Measurements from ENCODE around the gene TMEM30A. TPM values are rescaled to one million over a fixed set of nuclear protein-coding genes. Genes with fewer than 3 reads are reported as not detected.

TMEM30A gene
- 206 TPM for total RNA-seq

DNA sequence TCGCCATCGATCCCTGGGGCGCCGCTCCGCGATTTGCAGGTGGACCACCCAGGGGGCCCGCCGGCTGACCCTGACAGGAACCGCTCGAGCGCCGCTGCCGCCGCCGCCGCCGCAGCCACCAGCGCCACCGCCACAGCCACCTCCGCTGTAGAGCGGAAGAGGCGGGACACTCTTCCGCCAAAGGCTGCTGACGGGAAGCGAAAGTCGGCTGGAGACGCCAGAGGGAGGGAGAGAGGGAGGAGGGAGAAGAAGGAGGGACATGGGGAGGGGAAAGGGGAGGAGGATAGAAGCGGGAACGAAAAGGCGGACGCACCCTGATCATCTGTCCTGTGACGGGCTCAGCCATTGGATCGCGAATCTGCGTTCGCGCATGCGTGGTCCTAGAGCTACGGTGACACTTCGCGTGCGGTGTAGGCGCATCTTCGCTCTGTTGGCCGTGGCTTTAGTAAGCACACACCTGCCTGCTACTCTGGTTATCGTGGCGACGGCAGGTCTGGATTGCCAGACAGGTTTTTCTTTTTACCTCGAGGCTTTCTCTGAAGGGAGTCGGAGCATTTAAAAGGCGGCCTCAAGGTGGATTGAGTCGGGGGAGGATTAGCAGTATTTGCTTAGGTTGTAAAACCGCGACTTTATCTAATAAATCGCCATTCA lies at the start of gene TMEM30A:
Gene TMEM30A (minus strand): TSS at position 161 of the 651 bp plus-strand sequence. CDS start 154 bp downstream, at position 7.

DNA sequence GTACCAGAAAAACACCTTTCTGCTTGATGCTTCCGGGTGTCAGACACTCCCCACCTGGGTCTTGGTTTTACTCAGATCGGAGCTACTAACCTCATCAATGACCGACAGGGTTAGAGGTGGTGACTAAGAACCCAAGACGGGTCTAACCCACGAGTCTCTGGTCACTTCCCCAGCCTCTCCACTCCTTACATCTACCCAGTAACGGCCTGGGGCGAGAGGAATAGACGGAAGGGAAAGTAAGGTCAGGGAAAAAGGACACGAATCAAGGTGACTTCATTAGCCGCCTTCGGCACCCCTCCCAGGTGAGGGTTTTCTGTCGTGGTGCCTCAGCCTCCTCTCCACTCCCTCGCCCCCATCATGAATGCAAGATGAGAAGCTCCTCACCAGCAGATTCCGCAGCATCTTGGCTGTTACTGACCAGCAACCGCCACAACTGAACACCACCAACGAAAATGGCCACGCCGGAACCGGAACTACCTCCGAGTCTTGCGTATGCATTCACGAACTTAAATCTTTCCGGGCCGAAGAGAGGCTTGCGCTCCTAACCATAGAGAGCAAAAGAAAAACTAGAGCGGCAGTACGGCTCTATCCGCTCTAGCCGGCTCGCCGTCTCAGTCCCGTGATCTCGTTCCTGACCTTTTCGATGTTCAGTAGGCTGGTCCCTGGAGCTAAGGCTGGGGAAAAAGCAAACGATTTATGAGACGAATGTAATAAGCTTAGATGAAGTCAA lies 41.1 kb downstream of the TMEM30A start, which contains the start of gene COX7A2:
Gene COX7A2 (minus strand): TSS at position 469 of the 730 bp plus-strand sequence. CDS start 67 bp downstream, at position 402.

DNA sequence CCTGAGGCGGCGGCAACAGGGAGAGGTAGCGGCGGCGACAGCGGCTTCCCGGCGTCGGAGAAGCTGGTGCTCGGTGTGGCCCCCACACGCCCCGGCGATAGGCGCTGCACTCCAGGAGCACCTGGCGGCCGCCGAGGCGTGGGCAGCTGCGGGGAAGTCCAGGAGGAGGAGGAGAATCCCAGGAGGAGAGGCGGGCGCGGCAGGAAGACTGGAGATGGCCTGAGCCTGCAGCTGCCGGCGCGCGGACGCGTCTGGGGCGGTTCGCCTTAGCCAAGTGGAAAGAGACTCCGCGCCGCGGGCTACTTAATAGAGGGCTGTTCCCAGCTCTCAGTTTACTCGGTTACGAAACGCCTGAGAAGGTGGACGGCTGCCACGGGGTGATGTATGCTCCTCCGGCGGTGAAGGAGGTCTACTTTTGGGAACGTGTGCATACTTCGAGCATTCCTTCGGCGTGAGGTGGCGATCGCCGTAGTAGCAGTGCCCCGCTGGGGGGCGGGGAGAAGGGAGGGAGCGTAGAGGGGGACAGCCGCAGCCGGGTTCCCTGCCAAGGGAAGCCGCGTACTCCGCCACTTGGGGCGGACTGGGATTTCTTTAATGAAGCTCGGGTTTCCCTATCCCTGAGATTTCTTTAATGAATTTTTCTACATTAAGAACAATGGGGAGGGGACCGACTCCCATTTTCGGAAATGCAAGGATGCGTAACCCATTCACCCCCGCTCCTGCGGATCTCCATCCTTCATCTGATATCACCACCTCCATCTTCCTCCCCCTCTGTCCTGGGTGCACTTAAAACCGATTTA lies 78.6 kb downstream of the TMEM30A start, which contains the start of gene COL12A1:
Gene COL12A1 (minus strand): TSS at position 278 of the 800 bp plus-strand sequence. CDS start 3,261 bp downstream, outside the sequence.

Other genes with a start within 250 kb of the TMEM30A start
- 8.3 TPM for gene COL12A1, start 78.7 kb downstream of the TMEM30A start, total RNA-seq
- gene COX7A2, start 41.0 kb downstream of the TMEM30A start, total RNA-seq: 300 TPM
- 5.3 TPM for gene FILIP1, start 209.0 kb upstream of the TMEM30A start, total RNA-seq